Anterior cingulate cortex (tissue), 58 donors: ENCODE data around the gene AKT1.

Experiments
- DNase-seq, 58 donors: peaks; one replicate each; lab custom pipeline; 2025; lab: John Stamatoyannopoulos, UW

The AKT1 gene

GRCh38 chr14:104788873-104789663 is 6.5 kb downstream of the AKT1 start:
- no peak for DNase-seq

DNA sequence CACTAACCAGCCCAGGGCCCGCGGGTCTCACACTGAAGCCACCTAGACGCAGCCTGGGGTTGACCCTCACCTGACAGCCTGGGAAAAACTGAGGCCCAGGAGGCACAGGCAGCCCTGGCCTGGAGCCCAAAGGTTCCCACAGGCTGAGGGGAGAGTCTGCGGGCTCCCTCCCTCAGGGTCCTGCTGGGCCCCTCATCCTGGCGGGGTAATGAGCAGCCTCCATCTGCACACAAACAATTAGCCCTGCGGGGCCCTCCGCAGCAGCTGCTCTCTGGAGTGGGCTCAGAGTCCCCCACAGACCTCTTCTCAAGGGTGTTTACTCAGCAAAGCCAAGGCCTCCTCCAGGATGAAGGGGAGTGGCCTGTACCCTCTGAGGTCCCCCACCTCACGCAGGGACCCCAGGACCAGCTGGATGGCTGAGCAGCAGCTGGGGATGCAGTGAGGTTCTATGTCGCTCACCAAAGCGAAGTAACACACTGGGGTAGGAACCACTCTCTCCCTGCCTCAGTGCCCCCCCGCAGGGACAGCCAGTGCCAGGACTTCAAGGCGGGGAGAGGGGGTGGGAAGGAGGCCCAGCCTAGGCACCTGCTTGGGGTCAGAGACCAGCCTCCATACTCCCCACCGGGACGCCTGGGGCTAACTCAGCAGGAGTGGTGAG is 7.3 kb downstream of the AKT1 start:
- no peak for DNase-seq

DNA sequence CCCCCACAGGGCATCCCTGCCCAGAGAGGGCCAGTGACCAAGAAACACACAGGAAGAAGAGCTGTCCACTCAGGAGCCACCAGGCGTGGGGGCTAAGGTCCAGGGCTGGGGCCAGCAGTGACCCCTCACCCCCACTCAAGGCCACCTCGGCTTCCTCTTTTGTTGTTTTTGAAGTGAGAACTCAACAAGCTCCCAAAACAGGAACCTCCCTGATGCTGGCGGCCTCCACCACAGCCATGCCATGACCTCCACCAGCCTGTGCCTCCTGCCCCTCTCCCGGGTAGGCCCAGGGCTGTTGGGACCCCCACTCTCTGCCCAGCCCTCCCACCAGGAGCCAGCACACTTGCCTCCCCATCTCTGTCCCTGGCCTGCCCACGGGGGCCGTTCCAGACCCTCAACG is 7.8 kb downstream of the AKT1 start:
- DNase-seq, result no peak

DNA sequence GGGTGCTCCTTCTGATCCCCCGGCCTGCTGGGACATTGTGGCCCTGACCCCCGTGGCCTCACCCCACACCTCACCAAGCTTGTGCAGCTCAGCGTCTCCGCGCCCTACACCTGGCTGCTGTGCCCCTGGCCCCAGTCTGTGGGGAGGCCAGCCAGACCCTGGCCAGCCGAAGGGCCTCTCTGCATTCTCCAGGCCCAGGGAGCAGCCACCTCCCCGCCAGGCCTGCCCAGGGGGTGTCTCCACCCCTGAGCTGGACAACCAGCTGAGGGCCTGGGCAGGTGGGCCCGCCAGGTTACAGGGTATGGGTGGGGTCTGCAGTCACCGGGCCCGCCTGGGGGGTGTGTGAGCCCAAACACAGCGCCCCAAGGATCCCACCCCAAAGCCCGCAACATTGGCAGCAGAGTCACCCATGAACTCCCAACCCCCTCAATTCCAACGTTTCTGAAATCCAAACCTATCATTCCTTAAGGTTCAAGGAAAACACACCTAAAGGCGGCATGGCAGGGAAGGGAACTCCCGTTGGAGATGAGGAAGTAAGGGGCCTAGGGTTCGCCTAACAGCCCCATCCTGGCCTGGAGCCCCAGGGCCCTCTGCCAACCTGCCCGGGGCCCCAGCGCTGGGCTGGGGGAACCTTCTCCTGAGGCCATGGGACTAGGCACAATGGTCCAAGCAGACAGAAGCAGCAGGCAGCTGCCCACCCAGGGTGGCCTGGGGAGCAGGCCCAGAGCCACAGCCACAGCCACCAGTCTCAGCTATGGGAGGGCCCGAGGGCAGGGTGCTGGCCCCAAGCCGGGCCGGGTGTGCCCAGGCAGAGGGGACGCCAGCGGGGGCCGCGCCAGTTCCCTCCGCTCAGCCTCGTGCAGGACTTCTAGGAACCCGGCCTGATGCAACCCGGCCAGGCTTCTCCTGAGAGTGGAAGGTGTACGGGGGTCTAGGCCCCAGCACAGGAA is 8.5 kb downstream of the AKT1 start:
- DNase-seq, result no peak

- peak in 1 of 58 donors; percentile 28 for DNase-seq
These were observed 9.4 kb downstream of the AKT1 start for GRCh38 chr14:104786091-104786586.

DNA sequence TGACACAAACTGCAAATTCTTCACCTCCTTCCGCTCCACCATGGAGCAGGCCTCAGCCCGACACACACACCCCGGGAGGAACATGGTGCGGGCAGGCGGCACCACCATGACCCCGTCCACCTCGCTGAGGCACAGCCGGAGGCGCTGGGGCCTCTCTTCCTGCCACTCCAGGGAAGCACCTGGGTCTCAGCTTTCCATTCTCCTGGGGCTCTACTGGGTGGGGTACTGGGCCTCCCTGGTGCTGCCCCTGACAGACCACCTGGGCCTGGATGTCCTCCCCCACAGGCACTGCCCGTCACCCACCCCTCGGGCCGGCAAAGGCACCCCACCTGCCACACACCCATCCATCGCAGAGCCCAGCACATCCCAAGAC is 9.9 kb downstream of the AKT1 start:
- DNase-seq, result no peak

GRCh38 chr14:104784846-104785707 is 10.5 kb downstream of the AKT1 start:
- DNase-seq, result peak in 17 of 58 donors; percentile 15 to 66 (median 33)

DNA sequence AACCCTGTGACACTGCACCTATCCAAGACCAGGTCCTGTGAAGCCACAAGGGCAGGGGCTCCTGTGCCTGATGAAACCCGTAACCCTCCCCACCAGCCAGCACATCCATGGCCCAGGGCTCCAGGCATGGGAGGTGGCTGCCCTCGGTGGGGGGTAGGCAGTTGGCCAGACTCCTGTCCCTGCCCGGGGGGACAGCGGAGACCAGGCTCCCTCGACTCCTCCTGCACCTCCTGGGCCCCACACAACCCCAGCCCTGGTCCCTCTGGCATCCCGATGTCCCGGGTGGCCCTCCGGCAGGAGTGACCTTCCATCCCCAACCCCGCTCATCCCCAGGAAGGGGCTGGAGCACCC is 11.4 kb downstream of the AKT1 start:
- no peak for DNase-seq

- DNase-seq, result no peak
These were observed 11.9 kb downstream of the AKT1 start for GRCh38 chr14:104783484-104784217.

- DNase-seq, result no peak
These were observed 12.8 kb downstream of the AKT1 start for GRCh38 chr14:104782808-104783139.

- DNase-seq, result no peak
These were observed 13.3 kb downstream of the AKT1 start for GRCh38 chr14:104782086-104782807.

DNA sequence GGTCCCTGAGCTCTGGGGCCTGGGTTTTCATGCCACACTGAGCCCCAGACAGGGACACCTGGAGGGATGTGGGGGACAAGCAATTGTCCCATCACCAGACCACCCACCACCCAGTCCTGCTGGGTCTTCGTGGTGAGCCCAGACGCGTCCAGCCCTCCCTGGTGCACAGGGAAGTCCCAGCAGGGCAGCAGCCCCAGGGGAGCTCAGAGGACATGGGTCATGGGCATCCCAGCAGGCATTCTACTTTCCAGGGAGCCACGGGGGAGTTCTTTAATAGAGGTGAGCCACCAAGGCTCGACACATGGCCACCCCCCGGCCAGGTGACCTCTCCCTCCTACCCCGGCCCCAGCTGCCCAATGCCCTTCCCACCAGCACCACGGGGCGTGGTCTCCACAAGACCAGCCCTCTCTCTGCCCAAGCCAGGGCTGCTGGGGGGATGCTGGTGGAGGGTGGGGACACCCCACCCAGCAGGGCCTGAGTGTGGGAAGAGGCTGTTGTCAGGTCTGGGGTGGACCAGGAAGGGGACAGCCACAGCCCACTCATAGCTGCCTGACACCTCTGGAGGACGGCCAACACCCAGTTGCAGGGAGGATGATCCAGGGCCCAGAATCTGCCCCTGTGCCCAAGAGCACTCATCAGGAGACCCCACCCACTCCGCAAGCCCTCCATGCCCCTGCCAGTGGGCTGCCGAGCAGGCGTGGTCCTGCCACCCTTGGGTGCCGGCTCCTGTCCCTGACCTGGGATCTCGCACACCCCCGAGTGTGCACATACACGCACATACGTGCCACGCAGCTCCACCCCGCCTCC is 14.1 kb downstream of the AKT1 start:
- no peak for DNase-seq

GRCh38 chr14:104780513-104781030 is 15.0 kb downstream of the AKT1 start:
- no peak for DNase-seq

DNA sequence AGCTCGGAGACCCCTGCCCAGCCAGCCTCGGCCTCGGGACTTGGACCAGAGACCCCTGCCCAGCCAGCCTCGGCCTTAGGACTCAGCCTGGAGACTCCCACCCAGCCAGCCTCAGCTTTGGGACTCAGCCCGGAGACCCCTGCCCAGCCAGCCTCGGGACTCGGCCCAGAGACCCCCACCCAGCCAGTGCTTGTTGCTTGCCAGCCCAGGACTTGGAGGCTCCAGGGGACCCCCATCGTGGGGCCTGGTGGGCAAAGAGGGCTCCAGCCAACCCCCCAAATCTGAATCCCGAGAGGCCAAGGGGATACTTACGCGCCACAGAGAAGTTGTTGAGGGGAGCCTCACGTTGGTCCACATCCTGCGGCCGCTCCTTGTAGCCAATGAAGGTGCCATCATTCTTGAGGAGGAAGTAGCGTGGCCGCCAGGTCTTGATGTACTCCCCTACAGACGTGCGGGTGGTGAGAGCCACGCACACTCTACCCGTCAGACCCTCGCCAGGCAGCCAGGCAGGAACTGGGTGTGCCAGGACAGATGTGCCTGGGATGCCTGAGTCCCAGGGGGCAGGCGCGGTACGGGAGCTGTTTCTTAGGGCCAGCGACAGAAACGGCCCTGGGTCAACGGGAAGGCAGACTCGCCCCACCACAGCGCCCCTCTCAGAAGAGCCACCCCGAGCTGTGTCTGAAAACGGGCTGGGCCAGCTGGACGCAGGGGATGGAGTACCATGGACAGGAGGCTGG is 15.6 kb downstream of the AKT1 start:
- no peak for DNase-seq

GRCh38 chr14:104778694-104779331 is 16.7 kb downstream of the AKT1 start:
- no peak for DNase-seq

- no peak for DNase-seq
These were observed 17.7 kb downstream of the AKT1 start for GRCh38 chr14:104777808-104778249.
